GM19468 (cell line): ENCODE data around the gene WARS2.

ENCODE experiments used
- ATAC-seq: cut with Tn5 transposase; IDR thresholded peaks from one replicate; pipeline ENCODE4 v1.9.1; 2021; ENCODE audit warnings: mild to moderate bottlenecking, moderate library complexity, moderate number of reproducible peaks; ENCODE audit not compliant: unreplicated experiment; ENCODE audit errors: extremely low read depth

The WARS2 gene

GRCh38 chr1:119003413-119004128 lies 136.9 kb downstream of the WARS2 start:
- no peak for ATAC-seq

GRCh38 chr1:119002028-119002686 lies 138.3 kb downstream of the WARS2 start:
- ATAC-seq, result no peak

- no peak for ATAC-seq
Observed at GRCh38 chr1:119001181-119002027, 139.0 kb downstream of the WARS2 start.

- ATAC-seq, result no peak
Observed at GRCh38 chr1:119000371-119001180, 139.9 kb downstream of the WARS2 start.

GRCh38 chr1:118999348-119000071 lies 140.9 kb downstream of the WARS2 start:
- no peak for ATAC-seq

- ATAC-seq, result no peak
Observed at GRCh38 chr1:118998171-118998570, 142.3 kb downstream of the WARS2 start.

- ATAC-seq, result no peak
Observed at GRCh38 chr1:118997225-118997624, 143.2 kb downstream of the WARS2 start.

GRCh38 chr1:118995312-118996016 lies 145.0 kb downstream of the WARS2 start:
- no peak for ATAC-seq

GRCh38 chr1:118993700-118994026 lies 146.8 kb downstream of the WARS2 start:
- ATAC-seq, result no peak

GRCh38 chr1:118992868-118993699 lies 147.4 kb downstream of the WARS2 start:
- no peak for ATAC-seq

- no peak for ATAC-seq
Observed at GRCh38 chr1:118992237-118992825, 148.1 kb downstream of the WARS2 start.

- no peak for ATAC-seq
Observed at GRCh38 chr1:118991448-118991847, 149.0 kb downstream of the WARS2 start.

GRCh38 chr1:118990513-118991152 lies 149.8 kb downstream of the WARS2 start:
- no peak for ATAC-seq

- ATAC-seq, result no peak
Observed at GRCh38 chr1:118989878-118990378, 150.5 kb downstream of the WARS2 start.

GRCh38 chr1:118989006-118989815 lies 151.2 kb downstream of the WARS2 start:
- ATAC-seq, result no peak
